Activated CD4-positive, CD25-positive, alpha-beta regulatory T cell treated with anti-CD3 and anti-CD28 coated beads, Interleukin-2, amount 50 U/mL, for 16 hours (primary cell): Measurements from ENCODE around the gene GDPGP1.
A peak's percentile ranks its signal among the peaks of the same experiment; 100 is the strongest.
"Not testable (repeated sequence)": the region's sequence is repeated elsewhere in the genome, so short reads cannot be mapped to it uniquely, and the experiment has no call there.

ENCODE experiments used
- DNase-seq: peaks from one replicate; pipeline ENCODE4 v3.0.0-alpha.2; 2020; ENCODE audit warnings: low read depth, low spot score

The GDPGP1 gene, protein sequence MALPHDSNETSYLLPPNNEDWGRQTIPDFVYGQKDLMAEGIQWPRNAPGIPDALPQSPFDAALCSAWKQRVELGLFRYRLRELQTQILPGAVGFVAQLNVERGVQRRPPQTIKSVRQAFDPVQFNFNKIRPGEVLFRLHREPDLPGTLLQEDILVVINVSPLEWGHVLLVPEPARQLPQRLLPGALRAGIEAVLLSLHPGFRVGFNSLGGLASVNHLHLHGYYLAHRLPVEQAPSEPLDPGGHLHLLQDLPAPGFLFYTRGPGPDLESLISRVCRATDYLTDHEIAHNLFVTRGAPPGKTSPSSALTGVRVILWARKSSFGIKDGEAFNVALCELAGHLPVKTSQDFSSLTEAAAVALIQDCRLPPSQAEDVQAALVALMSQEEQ

GRCh38 chr15:90234096-90234988 is at the start of gene GDPGP1:
GDPGP1 (plus strand) TSS chr15:90234209; CDS start chr15:90240909, 6,700 bp downstream.
- DNase-seq: peak; percentile 92

DNA sequence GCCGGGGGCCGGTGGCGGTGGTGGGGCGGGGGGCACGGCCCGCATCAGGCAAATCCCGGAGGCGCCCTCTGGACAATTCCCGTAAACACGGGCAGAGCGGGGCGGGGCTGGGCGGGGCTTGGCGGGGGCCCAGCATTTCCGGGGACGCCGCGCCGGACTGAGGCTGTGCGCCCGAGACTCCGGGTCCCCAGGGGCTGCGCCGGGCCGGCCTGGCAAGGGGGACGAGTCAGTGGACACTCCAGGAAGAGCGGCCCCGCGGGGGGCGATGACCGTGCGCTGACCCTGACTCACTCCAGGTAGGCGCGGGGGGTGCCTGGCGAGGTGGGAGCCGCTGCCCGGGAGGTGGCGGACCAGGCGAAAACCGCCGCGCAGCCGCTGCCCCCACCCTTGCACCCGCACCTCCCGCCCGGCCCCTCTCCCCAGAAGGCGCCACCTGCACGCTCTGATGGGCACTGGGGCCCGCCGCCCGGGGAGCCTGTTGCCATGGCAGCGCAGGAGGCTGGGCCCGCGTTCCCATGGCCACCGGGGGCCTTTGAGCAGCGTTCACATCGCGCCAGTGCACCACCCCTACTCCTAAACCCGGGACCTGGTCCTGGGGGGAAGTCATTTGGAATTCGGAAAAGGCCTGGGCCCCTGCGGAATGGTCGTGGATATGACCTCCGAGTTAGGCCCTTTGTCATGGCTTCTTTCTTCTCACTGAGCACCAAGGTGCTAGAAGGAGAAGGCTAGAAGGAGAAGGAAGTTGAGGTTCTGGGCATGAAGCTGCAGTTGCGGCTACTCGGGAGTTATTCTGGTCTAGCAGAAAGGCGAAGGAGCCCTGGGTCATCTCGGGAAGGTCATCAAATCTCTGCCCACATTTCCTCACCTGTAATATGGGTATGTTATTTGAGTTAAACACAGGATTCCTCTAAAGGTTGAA is 49.0 kb upstream of the GDPGP1 start:
- peak; percentile 25 for DNase-seq

DNA sequence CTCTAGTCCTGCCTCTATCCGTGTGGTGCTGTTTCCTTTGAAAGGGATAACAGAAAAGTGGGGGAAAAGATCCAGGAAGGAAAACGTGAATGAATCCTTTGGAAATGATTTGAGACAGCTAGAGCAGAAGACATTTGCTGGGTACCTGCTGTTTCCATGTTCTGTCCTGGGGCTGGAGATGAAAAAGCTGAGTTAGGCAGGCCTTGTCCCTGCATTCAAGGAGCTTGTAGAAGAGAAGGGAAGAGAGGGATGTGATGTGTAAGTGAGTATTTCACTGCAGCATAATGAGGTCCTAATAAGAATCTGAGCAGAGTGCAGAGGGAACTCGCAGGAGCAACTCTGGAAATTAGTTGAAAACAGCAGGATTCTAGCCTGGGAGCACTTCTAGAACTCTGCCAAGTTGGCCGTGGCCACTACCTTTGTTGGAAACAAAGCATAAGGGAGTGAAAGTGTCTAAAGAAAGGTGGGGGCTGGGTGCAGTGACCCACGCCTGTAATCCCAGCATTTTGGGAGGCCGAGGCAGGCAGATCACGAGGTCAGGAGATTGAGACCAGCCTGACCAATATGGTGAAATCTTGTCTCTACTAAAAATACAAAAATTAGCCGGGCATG is 46.6 kb upstream of the GDPGP1 start:
- DNase-seq: no peak

DNA sequence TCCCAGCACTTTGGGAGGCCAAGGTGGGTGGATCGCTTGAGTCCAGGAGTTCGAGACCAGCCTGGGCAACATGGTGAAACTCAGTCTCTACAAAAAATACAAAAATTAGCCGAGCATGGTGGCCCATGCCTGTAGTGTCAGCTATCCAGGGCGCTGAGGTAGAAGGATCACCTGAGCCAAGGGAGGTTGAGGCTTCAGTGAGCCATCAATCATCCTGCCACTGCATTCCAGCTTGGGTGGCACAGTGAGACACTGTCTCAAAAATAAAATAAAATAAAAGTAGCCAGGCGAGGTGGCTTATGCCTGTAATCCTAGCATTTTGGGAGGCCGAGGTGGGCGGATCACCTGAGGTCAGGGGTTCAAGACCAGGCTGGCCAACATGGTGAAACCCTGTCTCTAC is 45.9 kb upstream of the GDPGP1 start:
- DNase-seq: not testable (repeated sequence)

GRCh38 chr15:90188914-90189748 is 44.9 kb upstream of the GDPGP1 start:
- no peak for DNase-seq

GRCh38 chr15:90189781-90190467 is 44.1 kb upstream of the GDPGP1 start:
- DNase-seq: no peak

DNA sequence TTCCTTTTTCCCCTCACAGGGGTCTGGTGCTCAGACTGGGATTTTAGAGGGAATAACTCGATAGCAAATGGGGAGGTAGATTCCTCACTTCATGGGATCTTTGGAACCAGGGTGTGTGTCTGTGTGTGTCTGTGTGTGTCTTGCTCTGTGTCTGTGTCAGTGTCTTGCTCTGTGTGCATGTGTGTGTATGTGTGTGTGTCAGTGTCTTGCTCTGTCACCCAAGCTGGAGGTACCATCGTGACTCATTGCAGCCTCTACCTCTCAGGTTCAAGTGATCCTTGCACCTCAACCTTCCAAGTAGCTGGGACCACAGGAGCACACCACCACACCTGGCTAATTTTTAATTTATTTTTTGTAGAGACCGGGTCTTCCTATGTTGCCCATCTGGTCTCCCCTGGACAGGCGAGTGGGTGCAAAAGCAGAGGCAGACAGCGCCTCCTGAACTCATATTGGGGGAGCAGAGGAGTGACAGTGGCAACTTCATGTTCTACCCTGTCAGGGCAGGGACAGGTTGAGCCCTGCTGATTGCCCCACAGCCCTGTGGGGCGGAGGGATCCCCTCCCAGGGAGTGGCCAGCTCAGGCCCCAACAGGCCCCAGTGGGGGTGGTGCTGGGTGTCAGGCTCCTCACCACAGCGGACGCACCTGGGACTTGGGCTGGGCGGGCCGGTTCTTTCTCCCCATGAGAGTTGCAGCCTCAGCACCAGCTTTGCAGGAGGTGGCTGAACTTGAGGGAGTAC is 43.2 kb upstream of the GDPGP1 start:
- DNase-seq: no peak

DNA sequence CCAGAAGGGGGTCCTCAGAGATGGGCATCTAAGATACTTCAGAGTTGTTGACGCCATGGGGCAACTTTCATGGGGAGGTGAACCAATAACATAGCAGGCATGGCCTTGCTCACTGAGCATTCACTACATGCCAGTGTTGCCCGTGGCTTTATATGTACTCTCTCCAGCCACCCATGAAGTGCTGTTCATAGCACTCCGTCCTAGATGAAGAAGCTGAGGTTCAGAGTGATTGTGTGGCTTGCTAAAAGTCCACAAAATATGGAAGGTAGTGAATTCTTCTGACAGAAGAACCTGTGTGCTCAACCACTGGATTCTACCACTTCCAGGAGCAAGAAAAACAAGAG is 42.7 kb upstream of the GDPGP1 start:
- DNase-seq: no peak

DNA sequence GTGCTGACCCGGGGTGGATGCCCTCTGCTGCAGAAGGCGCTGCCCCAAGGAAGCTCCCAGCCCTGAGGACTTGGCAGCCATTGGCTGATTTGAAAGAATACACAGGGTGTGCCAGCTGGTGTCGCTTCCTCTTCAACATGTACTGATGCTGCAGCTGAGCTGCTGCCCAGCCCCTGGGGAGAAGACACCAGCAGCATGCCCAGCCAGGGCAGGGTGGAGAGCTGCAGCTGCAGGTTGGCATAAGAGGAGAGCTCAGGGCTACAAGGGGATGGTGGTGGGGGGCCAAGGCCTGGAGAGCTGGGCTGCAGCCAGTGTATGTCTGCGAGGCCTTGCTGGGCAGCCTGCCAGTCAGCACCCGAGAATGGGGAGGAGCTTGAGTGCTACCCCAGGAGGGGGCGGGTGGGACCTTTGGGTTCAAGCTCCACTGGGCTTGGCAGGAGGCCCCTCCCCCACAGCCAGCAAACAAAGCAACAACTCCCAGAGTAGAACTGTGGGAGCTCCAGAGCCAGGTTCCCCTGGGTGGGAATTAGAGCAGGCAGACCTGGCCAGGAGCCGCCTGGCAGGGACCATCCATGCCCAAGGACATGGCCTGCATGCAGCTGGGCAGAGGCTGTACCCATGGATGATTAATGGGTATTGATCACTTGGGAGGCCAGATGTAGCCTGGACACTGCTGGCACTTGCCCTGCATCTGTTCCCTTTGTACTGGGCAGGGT is 42.1 kb upstream of the GDPGP1 start:
- DNase-seq: no peak

DNA sequence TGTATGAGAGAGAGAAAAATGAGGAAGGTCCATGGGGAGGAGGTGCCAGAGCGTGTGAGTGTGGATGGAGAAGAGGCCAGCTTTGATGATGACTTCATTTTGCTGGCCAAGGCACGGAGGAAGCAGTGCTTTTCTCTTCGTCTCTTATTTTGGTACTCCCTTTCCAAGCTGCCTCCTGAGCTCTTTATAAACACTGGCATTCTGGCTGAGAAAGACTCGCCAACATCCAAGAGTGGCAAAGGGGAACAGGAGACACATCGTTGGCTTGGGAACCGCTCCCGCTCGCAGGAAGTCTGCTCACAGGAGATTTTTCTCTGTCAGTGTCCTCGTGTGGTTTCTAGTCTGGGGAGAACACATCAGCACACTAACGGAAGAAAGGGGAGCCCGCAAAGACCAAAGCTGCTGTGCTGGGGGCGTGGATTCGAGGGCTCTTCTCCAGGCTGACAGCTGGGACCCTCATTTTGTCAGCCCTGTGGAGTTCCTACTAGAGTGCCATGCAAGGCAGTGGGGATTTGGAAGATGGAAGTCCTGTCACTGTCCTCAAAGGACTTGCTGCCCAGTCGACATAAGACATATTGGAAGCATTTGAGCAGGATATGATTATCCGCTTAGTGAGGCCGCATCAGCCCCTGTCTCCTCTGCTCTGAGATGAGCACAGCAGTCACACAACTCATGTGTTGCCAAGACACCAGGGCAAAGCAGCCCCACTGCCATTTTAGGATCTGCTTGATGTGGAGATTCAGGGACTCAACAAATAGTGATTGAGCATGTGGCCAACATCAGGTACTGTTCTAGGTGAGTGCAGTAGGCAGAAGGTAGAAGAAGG is 40.8 kb upstream of the GDPGP1 start:
- DNase-seq: no peak

- DNase-seq: no peak
Measured at GRCh38 chr15:90194655-90195054, 39.4 kb upstream of the GDPGP1 start.

GRCh38 chr15:90200534-90201129 is 33.4 kb upstream of the GDPGP1 start:
- no peak for DNase-seq

DNA sequence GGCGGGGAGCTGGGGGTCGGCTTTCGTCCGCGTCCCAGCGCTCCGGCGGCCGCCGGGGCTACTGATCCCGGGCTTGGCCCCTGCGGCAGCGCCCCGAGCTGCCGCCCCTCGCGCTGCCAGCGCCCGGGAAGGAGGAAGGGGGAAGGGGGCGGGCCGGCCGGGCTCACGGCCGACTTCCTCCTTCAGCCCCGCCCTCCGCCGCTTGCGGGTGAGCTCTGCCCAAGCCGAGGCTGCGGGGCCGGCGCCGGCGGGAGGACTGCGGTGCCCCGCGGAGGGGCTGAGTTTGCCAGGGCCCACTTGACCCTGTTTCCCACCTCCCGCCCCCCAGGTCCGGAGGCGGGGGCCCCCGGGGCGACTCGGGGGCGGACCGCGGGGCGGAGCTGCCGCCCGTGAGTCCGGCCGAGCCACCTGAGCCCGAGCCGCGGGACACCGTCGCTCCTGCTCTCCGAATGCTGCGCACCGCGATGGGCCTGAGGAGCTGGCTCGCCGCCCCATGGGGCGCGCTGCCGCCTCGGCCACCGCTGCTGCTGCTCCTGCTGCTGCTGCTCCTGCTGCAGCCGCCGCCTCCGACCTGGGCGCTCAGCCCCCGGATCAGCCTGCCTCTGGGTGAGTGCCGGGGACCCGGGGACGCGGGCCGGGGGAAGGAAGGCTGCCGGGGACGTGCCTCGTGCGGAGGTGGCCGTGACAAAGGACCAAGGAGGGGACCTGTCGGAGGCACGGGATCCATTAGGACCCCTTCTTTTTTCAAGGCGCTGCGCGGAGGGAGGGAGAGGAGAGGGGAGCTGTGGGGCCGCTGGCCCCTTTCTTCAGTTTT is 32.7 kb upstream of the GDPGP1 start, which contains the start of gene SEMA4B:
Gene SEMA4B, plus strand, starts transcription at position 201 of the 814 bp plus-strand sequence. Its CDS starts 249 bp downstream, at position 450.
- peak; percentile 36 for DNase-seq

DNA sequence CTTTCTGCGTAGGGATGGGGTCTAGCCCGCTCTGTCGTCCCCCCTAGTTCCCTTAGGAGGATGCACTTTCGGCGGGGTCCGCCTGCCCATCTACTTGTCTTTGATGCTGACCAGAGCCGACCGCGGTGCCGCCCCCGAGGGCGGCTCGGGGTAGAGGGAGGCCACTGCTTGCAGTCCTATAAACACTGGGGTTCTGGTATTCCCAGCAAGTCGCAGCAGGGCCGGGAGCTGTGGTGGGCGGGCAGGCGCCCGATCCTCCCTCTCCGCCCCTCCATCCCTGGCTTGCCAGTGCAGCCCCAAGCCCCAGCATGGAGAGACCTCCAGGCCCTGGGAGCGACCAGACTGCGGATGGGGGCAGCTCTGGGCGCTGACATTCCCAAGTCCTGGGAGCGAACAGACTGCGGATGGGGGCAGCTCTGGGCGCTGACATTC is 32.0 kb upstream of the GDPGP1 start:
- no peak for DNase-seq

DNA sequence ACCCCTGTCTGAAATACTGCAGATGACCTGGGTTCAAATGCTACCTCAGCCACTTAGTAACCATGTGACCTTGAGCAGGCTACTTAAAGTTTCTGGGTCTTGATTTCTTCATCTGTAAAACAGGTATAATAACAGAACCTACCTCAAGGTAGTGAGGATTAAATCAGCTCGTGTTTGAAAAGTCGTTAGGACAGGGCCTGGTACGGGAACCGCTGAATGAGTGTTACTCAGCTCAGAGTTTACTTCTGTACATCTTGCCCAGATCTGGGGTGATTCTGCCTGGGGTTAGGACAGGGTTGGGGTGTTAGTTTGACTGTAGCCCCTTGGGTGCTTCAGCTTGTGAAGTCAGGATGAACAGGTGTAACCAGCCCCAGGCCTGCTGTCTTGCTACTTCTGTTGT is 31.1 kb upstream of the GDPGP1 start:
- DNase-seq: no peak

- no peak for DNase-seq
Measured at GRCh38 chr15:90203473-90203872, 30.5 kb upstream of the GDPGP1 start.
